ENCODE data around the gene MPP1.

The MPP1 gene

GRCh38 chrX:154735695-154736393, 69.4 kb downstream of the MPP1 start:
- CTCF ChIA-PET = interaction anchor here (0.6 to 2.0 kb wide), 3 partner anchors 11 to 18 kb away, joined by 4 to 12 read pairs (median 5); no protein-coding TSS in a partner anchor
- TF ChIP-seq ZBTB48 (tag by site-specific recombination; IDR thresholded peaks at IDR 0.05) = no peak
- no peak for TF ChIP-seq ZNF580 (tag by site-specific recombination; IDR thresholded peaks at IDR 0.05)
- TF ChIP-seq ZNF521 (tag by site-specific recombination; IDR thresholded peaks at IDR 0.05) = no peak
- no peak for TF ChIP-seq ZBTB11 (tag by site-specific recombination; conservative IDR thresholded peaks at IDR 0.05; ENCODE audit: low read depth)
- no peak for TF ChIP-seq ELK4 (IDR thresholded peaks at IDR 0.05; ENCODE audit: borderline replicate concordance, low read depth, low read length)
- no peak for TF ChIP-seq SP2 (tag by site-specific recombination; IDR thresholded peaks at IDR 0.05)
- TF ChIP-seq ZNF221 (tag by site-specific recombination; IDR thresholded peaks at IDR 0.05; ENCODE audit: borderline replicate concordance) = no peak
- TF ChIP-seq ZNF513 (tag by site-specific recombination; IDR thresholded peaks at IDR 0.05) = no peak
- no peak for TF ChIP-seq ZNF423 (tag by site-specific recombination; IDR thresholded peaks at IDR 0.05)
- TF ChIP-seq ZNF544 (tag by site-specific recombination; IDR thresholded peaks at IDR 0.05) = no peak
- TF ChIP-seq SALL2 (tag by site-specific recombination; IDR thresholded peaks at IDR 0.05; ENCODE audit: borderline replicate concordance) = no peak
- TF ChIP-seq ZBTB20 (tag by site-specific recombination; IDR thresholded peaks at IDR 0.05) = no peak
- no peak for TF ChIP-seq ZNF704 (tag by site-specific recombination; IDR thresholded peaks at IDR 0.05)
- no peak for TF ChIP-seq ZNF660 (tag by site-specific recombination; IDR thresholded peaks at IDR 0.05)
- TF ChIP-seq ZSCAN30 (tag by site-specific recombination; IDR thresholded peaks at IDR 0.05) = no peak
- no peak for TF ChIP-seq ZNF626 (tag by site-specific recombination; IDR thresholded peaks at IDR 0.05)
- peaks cover 7% of the 10 kb centered on the region; the same call in 1 of the 2 replicates for H3K4me1 ChIP-seq (ENCODE audit: control insufficient read depth, insufficient read depth, low read length)
- no peak overlapping the region for H3K4me3 ChIP-seq (ENCODE audit: low read depth, low read length)
- POLR2A ChIA-PET = no interaction called here
- no peak overlapping the region for H3K27ac ChIP-seq (ENCODE audit: extremely low read depth, low read depth, low read length)
- no peaks in the 10 kb centered on the region for H3K36me3 ChIP-seq (ENCODE audit: control insufficient read depth in 2 of 2, insufficient read depth in 1 of 2, low read length in 2 of 2)
- no peaks in the 10 kb centered on the region for H3K9me3 ChIP-seq (ENCODE audit: control insufficient read depth, insufficient read depth, low read depth, low read length)
